Activated CD4-positive, alpha-beta T cell treated with anti-CD3 and anti-CD28 coated beads, Interleukin-2, Interleukin-6, amounts not matched to agents 100 ng/mL and 50 ng/mL, durations not matched to agents 16 hours and 8 hours (primary cell): ENCODE results near the gene OBSCN.

Source experiments
- DNase-seq: peaks from one replicate; pipeline ENCODE4 v3.0.0-alpha.2; 2020

OBSCN gene

DNA sequence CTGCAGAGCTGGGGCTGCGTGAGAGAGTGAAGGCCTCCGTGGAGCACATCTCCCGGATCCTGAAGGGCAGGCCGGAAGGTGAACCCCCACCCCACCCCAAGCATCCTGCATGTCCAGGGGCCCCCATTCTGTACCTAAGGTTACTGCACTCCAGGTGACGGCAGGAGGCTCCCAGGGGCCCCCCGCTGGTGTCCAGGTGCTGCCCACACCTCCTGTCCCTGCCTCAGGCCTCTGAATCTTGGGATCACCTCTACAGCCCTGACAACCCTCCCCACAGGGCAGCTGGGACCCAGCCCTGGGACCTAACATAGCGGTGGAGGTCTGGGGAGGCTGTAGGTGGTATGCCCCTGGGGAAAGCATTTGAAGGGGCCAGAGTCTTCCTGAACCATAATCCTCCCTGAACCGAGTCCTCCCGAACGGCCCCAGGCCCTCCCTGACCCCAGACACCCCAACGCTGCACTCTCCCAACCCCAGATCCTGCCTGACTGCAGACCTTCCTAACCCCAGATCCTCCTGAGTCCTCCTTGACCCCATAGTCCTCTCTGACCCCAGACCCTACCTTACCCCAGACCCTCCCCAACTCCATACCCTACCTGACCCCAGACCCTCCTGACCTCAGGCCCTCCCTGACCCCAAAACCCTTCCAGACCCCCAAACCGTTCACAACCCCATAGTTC lies 165.3 kb downstream of the OBSCN start:
- no peak for DNase-seq

DNA sequence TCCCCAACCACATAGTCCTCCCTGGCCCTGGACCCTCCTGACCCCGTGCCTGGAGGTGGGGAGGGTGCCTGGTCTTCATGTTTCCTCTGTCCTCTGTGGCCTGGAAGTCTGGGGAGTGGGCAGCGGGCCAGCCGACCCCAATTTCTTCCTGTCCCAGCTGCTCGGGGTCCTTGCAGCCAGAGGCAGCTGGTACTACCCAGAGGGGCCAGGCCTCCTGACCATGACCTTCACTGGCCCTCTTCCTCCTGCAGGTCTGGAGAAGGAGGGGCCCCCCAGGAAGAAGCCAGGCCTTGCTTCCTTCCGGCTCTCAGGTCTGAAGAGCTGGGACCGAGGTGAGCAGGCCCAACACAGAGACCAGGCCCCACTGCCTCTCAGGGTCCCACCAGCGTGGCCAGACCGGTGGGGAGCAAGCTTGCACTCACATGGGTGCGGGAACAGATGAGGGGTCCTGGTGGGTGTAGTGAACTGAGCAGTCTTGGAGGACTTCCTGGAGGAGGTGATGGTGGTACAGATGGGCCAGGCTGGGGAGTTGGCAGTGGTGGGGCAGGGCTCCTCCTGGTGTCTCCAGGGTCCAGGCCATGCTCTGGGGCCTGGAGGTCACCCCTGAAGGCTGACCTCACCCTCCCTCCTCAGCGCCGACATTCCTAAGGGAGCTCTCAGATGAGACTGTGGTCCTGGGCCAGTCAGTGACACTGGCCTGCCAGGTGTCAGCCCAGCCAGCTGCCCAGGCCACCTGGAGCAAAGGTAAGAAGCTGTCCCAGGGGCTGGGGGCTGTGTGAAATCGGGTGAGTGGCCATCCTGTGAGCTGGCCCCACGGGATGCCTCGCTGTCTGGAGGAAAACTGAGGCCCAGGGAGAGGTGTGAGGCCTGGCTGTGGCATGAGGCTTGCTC lies 166.1 kb downstream of the OBSCN start:
- no peak for DNase-seq

DNA sequence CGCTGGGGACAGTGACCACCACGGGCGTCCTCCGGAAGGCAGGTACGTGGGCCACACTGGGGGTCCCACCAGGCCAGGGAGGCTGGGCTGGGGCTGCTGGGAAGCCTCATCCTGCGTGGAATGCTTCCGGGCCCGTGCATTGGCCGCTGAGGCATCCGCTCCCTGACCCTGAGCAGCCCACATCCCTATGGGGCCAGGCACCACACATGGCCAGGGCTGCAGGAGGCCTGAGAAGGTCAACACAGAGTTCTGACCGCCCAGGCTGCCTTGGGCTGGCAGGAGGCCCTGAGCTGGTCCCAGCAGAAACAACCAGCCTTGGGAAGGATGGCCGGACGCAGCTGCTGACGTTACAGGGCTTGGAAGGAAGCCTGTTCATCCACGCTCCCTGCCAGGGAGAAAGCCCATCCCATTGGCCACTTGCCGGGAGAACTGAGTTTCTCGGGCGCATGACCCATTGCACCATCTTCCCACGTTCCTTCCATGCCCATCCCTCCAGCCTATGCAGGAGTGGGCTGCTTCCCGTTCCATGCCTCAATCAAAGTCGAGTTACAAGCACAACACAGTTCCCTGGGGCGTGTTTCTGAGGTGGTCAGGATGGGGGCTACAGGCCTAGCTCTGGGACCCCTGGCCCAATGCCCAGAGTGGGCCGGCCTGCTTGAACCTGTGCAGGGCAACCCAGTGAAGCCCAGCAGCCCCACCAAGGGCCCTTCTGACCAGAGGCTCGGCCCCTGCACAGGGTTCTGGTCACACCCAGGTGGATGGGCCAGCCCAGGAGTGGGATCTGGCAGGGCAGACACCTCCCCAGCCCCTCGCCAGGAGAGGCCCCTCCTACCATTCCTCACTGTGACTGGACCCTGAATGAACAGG lies 167.1 kb downstream of the OBSCN start:
- DNase-seq = no peak

DNA sequence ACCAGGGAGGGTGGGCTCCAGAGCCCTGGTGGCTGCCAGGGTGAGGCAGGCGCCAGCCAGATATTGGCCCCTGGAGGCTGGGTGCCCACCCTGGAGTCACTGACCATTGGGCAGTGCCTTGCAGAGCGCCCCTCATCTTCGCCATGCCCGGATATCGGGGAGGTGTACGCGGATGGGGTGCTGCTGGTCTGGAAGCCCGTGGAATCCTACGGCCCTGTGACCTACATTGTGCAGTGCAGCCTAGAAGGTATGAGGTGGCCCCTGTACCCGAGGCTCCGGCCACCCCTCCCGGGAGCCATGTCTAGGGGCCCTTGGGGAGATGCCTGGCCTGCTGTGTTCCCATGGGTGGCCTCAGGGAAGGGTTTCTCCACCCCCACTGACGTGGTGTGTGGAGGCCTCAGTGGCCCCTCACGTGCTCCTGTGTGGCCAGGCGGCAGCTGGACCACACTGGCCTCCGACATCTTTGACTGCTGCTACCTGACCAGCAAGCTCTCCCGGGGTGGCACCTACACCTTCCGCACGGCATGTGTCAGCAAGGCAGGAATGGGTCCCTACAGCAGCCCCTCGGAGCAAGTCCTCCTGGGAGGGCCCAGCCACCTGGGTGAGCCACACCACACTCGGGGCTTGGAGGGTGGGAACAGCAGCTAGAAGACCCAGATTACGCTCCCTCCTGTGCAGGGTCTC lies 167.9 kb downstream of the OBSCN start:
- DNase-seq = no peak

DNA sequence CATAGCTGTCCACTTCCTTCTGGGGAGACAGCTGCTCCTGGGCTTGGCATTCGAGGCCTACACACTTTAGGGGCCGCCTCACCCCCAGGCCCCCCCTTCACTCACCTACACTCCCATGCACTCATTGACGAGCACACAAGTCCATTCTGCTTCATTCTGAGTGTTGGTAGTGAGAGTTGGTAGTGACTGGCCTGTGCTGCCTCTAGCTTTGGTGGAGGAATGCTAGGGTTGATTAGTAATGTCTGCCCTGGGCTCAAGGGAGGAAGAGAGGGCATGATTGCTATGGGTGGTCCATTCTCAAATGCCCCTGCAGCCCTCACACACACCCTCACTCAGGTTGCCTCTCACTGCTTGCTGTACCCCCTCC lies 168.4 kb downstream of the OBSCN start:
- no peak for DNase-seq

DNA sequence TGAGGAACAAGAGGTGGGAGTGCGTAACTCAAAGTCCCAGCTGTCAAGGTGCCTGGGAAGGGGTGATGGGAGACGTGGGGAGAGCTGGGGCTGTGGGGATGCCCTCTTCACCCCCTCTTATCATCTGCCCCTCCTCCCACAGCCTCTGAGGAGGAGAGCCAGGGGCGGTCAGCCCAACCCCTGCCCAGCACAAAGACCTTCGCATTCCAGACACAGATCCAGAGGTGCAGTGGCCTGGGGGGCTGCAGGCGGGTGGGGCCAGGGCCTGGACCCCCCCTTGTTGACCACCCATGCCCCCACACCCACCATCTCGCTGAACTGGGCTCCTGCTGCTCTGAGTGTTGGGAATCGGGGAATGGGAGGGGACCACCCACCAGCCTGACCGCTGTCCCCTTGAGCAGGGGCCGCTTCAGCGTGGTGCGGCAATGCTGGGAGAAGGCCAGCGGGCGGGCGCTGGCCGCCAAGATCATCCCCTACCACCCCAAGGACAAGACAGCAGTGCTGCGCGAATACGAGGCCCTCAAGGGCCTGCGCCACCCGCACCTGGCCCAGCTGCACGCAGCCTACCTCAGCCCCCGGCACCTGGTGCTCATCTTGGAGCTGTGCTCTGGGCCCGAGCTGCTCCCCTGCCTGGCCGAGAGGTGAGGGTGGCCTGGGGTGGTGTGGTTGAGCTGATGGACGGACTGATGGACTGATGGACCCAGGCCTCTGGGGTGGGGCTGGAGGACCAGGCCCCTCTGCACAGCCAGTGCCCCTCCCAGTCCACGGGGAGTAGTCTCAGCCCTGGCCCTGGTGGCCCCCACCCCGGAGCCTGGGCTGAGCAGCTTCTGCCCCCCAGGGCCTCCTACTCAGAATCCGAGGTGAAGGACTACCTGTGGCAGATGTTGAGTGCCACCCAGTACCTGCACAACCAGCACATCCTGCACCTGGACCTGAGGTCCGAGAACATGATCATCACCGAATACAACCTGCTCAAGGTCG lies 169.1 kb downstream of the OBSCN start:
- DNase-seq = no peak

DNA sequence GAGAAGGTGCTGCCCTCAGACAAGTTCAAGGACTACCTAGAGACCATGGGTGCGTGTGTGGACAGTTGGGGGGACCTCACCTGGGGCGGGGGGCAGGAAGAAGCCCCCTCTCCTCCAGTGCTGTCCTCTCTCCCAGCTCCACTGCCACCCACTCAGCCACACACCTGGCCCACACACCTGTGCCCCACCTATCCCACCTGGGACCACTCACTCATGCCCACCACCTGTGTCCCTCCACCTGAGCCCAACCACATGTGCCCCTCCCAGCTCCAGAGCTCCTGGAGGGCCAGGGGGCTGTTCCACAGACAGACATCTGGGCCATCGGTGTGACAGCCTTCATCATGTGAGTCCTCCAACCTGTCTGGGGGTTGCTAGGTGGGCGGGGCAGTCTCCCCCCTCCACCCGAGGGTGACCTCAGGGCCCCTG lies 169.8 kb downstream of the OBSCN start:
- DNase-seq = no peak

DNA sequence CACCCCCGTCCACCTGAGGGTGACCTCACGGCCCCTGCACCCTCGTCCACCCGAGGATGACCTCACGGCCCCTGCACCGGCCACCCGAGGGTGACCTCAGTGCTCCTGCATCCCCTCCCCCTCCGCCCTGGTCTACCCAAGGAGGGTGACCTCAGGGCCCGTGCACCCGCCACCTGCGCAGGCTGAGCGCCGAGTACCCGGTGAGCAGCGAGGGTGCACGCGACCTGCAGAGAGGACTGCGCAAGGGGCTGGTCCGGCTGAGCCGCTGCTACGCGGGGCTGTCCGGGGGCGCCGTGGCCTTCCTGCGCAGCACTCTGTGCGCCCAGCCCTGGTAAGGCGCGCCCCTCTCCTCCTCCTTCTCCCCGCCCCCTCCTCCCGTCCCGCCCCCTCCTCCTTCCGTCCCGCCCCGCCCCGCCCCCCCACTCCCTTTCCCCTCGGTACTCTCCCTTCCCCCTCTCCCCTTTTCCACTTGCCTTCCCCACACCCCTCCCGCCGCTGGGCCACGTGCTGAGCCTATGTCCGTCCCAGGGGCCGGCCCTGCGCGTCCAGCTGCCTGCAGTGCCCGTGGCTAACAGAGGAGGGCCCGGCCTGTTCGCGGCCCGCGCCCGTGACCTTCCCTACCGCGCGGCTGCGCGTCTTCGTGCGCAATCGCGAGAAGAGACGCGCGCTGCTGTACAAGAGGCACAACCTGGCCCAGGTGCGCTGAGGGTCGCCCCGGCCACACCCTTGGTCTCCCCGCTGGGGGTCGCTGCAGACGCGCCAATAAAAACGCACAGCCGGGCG lies 170.4 kb downstream of the OBSCN start:
- peak; percentile 64 for DNase-seq

DNA sequence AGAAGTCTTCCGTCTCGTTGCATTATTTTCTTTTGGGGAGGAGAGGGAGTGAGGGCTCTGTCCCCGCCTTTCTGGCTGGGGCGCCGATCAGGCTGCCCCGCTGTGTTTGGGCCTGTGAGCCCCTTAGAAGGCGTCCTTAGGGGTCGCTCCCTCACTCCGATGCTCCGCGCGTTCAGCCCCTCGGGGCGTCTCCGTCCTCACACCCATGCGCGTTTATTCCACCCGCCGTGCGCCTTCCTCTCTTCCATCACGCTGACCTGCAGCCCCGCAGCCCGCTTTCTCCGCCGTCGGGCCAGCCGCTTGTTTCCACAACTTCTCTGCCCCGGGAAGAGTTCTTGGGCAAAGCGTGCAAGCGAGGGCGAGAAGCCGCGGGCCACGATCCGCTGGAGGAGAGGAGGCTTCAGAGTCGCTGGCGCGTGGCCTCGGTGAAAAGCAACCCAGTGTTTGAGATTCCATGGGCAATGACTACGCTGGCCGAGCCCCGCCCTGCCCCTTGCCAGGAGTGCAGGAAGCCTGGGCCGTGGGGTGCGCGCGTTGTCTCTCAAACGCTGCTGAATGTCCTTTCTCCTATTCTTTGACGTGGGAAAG lies 171.1 kb downstream of the OBSCN start:
- no peak for DNase-seq

DNA sequence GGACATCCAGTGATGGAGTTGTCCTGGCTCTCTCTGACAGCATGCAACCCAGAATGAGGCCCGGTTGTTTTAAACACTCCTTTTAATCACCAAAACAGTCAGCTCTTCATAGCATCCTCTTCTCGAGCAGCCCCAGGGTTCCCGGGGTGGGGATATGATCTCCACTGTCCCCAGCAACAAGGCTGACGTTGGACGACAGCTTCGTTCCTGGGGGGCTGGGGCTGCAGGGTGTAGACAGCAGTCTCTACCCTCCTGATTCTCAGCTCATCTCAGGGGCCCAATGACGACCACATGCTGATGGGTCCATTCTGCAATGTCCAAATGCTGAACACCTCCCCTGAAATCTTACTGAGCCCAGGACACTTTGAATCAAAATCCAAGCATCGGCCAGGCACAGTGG lies 171.8 kb downstream of the OBSCN start:
- no peak for DNase-seq

DNA sequence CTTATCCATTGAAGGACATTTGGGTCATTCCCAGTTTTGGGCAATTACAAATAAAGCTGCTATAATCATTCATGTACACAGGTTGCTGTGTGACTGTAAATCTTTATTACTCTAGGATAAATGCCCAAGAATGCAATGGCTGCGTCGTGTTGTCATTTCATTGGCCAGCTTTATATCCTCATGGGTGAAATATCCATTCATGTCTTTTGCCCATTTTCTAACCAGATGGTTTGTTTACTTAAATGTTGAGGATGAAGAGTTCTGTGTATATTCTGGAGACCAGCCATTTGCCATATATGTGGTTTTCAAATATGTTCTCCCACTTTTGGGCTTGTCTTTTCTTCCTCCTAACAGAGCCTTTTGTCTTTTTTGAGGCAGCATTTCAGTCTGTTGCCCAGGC lies 173.5 kb downstream of the OBSCN start:
- no peak for DNase-seq

DNA sequence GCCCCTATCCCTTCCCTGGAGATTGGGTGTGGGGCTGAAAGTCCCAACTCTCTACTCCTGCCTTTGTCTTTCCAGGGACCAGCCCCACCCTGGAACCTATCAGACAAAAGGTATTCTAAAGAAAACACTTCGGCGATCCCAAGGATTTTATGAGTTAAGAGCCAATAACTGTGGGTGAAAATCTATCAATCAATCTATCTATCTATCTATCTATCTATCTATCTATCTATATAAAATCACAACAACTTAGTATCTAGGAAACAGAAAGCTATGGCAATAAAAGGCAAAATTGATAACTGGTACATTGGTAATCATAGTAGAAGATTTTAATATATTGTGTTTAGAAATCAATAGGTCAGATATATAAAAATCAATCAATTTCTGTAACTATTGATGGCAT lies 175.9 kb downstream of the OBSCN start:
- DNase-seq = no peak

DNA sequence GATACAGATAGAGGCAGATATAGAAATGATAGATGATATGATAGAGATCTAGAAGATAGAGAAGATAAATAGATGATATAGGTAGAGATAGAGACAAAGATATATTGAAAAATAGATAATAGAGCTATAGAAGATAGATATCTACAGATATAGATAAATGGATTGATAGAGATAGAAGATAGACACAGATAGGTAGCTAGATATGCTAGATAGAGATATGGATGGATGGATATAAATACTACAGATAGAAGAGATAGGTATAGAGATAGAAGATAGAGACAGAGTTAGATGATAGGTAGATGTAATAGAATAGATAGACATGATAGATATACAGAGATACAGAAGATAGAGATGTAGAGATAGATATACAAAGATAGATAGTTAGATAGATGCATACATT lies 177.4 kb downstream of the OBSCN start:
- no peak for DNase-seq

DNA sequence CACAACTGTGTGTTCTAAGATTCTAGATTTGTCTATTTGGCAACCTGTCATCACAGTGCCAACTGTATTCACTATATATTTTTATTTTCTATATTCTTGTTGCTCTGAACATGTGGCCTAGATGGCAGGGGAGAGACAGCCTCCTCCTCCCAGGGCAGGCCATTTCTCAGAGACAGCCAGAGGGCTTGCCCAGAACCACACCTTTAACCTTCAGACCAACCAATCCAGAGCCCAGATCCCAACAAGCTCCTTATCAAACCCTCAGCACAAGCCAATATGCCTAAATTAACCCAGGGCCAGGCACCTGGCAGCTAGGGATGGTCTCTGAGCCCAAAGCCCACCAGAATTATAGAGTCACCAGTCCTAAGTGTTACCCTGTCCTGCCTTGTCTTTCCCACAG lies 179.5 kb downstream of the OBSCN start:
- DNase-seq = no peak

DNA sequence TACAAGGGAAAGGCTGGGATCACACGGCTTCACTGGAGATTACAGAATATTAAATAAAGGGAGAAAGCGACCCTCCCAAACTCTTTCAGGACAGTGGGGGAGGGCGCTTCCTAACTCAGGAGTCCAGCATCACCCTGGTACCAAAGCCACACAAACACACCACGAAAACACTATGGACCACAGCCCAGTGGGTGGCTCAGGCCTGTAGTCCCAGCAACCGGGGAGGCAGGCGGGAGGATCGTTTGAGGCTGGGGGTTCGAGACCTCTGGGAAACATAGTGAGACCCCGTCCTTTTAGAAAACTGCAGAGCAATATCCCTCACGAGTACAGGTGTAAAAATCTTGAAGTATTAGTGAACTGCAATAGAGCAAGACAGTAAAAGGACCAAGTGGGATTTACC lies 182.8 kb downstream of the OBSCN start:
- DNase-seq = no peak

DNA sequence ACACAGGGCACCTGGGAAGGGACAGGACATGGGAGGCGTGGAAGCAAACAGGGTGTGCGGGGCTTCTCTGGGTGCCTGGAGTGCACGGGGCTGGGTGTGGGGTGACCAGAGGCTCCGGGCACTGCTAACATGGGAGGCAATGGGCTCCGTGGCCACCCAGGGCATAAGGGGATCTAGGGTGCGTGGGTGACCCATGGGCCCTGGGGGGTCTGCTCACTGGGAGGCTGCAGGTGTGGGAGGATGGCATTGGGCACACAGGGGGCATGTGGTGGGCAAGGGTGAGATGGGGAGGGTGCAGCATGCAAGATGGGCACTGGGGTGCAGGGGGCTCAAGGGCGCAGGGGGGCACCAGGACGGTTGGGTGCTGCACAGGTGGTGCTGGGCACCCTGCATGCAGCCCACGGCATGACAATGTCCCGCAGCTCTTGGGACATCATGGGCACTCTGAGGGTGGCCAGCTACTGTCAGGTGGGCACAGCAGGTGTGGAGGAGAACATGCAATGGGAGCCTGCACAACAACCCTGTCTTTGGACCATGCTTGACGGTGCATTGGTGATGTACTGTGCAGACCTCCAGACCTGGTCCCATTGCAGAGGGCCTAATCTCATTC lies 183.7 kb downstream of the OBSCN start:
- DNase-seq = no peak

DNA sequence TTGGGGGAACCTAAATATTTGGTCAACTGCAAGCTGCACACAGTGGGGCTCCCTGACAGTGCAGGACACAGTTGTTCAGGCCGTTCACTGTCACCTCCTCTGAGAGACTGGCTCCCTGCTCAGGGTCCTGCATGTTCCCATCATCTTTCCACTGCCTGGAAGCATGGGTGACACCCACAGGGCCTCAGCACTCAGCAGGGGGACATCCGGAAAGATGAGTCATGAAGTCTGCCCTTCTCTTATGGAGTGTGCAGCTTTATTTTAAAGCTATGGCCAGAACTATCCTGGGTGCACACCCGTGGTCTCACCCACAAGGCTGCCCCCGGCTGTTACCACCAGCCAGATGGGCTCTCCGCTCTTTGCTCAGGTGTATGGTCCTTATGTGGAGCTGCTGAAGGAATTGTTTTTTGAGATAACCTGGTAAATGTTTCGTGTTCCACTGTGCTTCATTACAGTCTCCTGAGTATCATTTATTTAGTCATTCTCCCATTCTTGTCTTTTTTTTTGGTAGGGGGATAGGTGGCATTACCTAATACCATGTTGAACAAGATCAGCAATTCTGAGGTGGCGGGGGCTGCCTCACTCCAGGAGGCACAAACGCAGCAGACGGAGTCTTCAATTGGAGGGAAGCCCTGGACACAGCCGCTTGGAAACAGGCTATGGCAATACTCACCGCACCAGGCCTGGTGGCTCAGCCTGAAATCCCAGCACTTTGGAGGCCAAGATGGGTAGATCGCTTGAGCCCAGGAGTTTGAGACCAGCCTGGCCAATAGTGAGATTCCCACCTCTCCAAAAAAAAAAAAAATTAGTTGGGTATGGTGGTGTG lies 184.5 kb downstream of the OBSCN start:
- DNase-seq = no peak

DNA sequence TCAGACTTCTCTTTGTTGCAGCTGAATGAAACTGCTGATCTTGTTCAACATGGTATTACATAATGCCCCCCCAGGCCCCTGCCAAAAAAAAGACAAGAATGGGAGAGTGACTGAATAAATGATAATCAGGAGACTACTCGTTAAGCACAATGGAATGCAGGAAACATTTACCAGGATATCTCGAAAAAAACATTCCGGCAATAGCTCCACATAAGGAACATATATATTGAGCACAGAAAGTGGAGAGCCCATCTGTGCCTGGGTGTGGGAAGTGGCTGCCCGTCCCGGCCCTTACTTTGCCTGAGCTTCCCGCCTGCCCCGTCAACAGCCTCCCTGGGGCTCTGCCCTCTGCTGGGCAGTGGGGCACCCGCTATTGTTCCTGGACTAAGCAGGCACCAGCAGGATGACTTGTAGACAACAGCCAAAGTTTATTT lies 185.4 kb downstream of the OBSCN start:
- no peak for DNase-seq
